HG03439 (cell line): ENCODE data around the gene MAOA.
A peak's percentile ranks its signal among the peaks of the same experiment; 100 is the strongest.
"Not testable (repeated sequence)": the region's sequence is repeated elsewhere in the genome, so short reads cannot be mapped to it uniquely, and the experiment has no call there.

Experiments used
- ATAC-seq: cut with Tn5 transposase; IDR thresholded peaks from one replicate; pipeline ENCODE4 v1.9.1; 2021; ENCODE audit warnings: mild to moderate bottlenecking, moderate library complexity; ENCODE audit not compliant: unreplicated experiment

MAOA gene

DNA sequence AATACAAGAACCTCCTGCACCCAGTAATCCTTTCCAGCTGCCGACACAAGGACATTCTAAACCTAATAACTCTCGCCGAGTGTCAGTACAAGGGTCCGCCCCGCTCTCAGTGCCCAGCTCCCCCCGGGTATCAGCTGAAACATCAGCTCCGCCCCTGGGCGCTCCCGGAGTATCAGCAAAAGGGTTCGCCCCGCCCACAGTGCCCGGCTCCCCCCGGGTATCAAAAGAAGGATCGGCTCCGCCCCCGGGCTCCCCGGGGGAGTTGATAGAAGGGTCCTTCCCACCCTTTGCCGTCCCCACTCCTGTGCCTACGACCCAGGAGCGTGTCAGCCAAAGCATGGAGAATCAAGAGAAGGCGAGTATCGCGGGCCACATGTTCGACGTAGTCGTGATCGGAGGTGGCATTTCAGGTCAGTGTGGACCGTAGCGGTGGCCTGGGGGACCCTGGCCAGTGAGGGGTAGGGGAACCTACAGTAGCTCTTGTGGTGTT is at the start of gene MAOA:
MAOA (plus strand) TSS at position 295 of the 490 bp plus-strand sequence; CDS start at position 338, 43 bp downstream.
- no peak for ATAC-seq

DNA sequence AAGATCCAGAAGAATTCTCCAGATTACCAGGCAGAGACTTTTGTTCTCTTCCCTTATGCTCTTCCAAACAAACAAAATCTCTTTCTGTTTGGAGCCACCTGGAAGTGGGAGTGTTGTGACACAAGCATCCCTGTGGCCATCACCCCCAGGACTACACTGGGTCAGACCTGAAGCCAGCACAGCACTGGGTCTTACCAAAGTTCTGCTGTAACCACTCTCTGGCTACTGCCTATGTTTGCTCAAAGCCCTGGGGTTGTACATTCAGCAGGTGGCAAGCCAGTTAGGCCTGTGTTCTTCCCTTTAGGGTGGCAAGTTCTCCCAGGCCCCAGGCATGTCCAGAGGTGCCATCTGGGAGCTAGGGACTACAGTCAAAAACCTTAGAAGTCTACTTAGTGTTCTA is 43.7 kb upstream of the MAOA start:
- no peak for ATAC-seq

DNA sequence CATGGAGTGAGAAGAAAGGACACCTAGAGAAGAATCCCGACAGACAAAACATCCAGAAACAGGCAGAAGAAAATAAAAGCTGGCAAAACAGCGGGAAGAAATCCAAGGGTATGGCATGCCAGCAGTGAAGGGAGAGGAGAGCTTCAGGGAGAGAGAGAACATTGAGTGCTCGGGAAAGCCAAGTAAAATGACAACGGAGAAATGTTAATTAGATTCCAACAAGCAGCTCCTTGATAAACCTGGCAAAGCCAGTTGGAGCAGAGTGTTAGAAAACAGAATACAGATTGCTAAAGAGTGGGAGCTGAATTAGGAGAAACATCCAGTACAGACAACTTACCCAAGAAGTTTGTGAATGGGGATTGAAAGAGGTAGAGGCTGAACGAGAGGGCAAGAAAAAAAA is 40.4 kb upstream of the MAOA start:
- no peak for ATAC-seq

DNA sequence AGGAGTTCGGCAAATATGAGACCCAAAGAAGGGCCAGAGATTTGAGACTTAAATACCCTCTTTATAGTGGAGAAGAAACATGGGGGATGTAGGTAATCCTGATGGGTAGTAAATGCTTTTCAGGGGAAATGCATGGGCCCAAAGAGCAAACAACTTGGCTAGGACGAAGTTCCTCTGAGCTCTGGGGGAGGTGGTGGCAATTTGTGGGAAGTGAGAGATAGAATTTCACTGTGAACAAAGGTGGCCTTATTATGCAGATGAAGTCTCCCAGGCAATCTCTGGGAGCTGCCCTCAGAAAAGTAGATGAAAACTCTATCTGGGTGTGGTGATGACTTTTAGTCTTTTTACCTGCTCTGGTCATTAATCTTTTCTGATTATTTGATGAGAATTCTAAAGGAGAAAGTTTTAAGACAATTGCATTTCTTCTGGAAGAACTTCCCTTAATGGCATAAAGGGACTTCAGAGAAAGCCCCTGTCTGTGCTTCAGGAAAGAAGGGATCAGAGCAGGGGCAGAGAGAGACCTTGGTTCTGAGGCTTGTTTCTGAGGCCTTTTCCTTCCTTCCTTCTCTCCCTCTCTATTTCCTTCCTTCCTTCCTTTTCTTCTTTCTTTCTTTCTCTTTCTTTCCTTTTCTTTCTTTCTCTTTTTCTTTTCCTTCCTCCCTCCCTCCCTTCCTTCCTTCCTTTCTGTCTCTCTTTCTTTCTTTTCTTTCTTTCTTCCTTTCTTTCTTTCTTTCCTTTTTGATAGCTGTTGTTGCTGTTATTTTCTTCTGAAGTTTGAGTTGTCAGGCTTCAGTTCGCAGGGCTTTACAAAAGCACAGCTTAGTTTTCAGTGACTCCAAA is 37.5 kb upstream of the MAOA start:
- ATAC-seq, result no peak

DNA sequence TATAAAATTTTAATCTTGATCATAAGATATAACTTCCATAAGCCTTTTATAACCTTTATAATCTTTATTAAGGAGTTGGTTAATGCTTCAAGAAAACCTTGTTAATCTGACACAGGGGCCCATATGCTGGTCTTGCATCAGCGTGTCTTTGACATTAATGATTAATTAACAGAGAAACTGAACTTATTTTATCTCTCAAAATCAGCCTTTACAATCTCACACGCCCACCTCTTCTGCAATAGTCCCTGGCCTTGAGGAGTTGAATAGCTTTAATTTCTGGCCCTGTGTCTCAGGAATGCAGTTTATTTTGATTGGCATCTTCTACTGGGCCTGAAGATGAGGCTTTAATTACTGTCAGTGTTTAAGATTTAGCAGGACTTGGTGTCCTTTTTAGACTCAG is 36.2 kb upstream of the MAOA start:
- not testable (repeated sequence) for ATAC-seq

DNA sequence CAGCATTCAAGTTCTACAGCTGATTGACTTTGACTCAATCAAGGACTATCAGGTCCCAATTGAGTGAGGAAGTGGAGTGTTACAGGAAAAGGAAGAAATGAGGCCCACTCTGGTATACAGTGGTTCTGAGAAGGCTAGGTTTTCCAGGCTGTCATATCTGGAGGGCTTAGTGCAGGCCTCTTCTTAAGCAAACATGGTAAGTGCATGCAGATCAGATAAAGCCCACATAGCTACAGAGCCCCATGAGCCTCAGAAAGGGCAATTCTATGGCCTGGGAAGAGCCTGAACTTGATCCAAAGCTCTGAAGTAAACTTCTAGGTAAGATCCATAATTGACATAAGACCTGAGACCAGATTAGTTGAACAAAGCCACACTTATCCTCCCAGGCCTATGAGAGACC is 29.0 kb upstream of the MAOA start:
- no peak for ATAC-seq

DNA sequence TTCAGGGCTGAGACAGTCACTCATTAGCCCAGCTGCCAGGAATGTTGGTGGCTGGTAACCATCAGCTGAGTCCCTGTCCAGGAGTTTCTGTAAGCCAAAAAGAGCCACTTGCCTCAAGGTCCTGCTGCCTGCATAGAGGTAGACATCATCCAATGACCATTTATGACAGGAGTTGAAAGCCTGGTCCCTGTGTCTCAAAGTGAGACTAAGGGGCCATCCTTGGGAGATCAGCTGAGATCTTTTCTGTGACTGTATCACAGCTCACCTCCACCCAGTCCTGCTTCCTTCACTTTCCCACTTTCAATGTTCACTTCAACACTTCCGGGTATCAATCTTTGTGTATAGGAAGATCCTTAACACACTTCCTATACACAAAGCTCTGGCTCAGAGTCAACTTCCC is 28.4 kb upstream of the MAOA start:
- ATAC-seq, result no peak

DNA sequence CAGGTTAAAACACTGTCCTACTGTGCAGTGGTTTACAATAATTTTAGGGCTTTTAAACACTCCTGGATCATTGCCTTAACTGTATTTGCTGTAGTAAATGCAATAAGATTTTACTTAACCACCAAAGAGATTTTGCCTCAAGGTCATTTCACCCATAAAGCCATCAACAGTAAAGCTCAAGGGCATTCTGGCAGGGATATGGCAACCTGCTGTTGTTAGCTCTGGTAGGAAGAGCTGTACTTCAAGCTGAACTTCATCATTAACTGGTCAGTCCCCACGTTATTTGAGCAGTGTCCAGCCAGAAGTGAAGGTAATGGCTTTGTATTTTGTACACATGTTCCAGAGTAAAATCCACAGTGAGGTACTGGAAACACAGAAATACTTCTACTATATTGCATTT is 26.9 kb upstream of the MAOA start:
- no peak for ATAC-seq

DNA sequence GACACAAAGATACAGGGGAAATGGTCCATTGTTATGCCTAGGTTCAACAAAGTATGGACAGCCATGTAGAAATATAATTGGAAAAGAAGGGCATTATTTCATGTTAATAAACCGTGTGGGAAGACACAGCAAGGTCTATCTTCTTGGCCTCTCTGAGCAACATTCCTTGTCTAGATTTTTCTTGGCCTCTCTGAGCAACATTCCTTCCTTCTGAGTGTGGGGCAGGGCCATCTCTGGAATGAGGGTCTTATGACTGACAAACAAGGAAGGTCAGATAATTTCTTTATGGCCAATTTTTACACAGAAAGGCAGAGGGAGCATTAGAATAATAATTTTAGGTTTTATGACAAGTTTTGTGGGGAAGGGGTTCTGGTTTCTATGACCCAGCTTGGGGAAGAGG is 24.3 kb upstream of the MAOA start:
- ATAC-seq, result no peak

DNA sequence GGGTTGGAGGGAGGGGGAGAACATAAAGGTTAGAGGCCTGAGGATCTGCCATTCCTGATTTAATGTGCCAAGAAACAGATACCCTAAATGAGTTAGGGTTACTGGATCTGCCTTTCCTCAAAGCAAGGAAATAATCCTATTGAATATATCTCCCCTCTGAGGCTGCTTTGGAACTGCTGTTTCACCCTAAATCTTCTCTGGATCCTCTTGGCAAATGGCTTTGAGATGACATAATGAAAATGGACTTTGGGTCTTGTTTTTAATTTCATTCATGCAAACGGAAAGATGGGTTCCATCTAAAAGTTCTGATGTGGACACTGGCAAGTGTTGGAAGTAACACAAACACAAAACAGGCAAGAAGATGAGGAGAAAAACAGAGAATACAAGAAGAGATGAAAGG is 23.0 kb upstream of the MAOA start:
- ATAC-seq, result no peak

DNA sequence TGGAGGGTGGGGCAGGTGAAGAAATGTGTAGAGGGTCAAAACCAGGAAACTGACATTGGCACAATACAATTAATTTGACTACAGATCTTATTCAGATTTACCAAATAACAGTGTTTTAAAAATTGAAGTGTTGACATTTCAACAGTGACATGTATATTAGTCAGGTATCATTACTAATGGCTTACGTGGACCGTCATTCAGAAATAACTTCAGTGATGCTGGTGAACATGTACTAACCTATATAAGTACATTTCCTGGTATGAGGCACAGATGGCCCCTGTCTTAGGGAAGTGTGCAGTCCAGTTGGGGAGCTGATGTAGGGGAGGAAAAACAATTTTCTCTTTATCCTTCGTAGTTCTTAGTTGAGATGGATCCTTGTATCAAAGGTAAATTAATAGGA is 22.3 kb upstream of the MAOA start:
- no peak for ATAC-seq

DNA sequence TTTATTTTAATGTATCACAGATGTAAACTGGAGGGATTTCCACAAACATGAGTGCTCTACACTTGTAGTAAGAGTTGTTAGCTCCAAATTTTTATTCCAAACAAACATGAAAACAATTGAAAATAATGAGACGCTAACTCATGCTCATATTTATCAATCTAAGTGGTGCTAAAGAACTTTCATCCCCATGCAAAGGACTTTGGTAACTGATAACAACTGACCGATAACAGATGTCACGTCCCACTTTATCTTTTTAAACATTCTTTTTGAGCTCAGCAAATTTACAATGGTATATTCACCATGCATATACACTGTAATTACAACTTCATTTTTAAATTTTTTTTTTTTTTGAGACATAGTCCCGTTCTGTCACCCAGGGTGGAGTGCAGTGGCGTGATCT is 15.6 kb upstream of the MAOA start:
- no peak for ATAC-seq

DNA sequence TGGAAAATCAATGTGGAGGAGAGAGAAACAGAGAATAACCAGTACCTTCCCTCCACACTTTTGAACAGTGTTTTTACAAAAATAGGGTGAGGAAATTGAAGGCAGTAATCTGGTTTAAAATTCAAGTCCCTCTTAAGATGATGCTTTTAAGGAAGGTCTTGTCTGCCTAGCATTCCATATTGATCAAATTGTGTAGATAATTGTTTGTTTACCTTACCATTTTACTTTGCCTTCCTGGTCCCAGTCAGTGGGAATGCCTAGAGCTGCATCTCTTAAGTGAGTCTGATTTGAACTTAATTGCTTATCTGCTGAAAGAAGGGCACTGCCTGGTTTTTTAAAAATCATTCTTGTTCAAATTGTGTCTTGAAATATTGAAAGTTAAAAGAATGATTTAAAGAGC is 14.4 kb upstream of the MAOA start:
- ATAC-seq, result no peak

DNA sequence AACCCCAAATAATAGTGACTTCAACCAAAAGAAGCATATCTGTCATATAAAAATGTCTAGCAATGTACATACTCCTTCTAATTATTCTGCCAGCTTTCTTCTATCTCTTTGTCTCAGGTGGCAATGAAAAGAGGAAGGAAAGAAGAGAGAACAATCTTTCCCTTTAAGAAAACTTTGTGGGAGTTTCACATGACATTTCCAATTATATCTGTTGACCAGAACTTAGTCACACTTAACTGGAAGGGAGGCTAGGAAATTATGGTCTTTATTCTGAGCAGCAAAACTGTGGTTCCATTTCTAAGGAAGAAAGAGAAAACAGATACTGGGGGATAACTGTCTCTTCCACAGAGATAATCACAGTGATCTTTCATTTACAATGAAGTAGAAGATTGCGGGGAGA is 12.9 kb upstream of the MAOA start:
- no peak for ATAC-seq

DNA sequence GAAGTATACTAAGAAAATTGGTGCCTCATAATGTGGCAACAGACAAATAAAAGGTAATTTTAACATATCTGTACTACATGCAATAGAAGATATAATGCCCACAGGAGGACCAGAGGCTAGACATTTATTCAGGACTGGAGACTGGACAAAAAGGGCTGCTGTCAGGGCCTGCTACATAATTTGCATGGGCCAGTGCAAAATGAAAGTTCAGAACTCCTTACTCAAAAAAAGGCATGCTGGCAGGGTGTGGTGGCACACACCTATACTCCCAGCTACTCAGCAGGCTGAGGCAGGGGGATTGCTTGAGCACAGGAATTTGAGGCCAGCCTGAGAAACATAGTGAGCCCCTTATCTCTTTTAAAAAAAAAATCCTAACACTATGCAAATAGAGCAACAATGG is 12.4 kb upstream of the MAOA start:
- ATAC-seq, result no peak

DNA sequence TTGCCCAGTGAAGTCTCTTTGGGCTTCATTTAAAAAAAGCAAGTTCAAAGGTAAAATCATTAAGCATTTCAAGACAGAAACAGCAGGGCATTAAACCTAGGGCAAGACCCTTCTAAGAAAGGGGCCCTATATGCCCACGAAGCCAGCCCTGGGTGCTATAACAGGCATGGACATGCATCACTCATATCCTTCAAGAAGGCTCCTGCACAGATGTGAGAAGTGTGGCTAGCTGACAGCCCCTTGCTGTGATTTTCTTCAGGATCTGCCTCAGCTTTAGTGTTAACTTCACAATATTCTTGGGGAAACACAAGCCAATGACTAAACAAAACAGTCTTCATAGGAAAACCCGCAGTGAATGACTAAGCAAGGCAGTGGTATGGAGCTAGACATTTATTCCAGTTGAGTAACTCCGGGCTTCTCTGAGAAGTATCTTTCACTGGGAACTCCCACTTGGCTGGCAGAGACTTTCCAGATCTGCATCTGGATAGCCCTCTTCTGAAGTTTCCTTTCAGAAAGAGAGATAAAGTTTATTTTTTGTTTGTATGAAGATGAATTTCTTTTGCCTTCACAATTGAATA is 11.9 kb upstream of the MAOA start:
- no peak for ATAC-seq

DNA sequence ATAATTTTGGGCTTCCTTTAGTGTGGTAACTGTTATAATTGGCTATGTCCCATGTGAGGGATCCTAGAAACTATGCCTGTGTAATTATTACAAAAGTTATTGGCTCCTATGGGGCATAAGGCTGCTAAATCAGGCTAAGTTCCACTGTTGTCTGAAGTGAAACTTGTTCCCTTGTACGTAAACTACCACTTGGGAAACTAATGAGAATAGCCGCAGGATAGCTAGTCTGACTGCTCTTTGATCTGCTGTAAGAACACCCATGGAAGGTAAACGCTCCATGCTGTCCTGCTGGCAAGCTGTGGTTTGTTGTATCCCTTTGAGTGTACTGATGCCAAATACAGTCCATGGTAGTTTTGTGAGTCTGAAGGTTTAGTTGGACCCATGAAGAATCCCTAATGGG is 9.3 kb upstream of the MAOA start:
- no peak for ATAC-seq

DNA sequence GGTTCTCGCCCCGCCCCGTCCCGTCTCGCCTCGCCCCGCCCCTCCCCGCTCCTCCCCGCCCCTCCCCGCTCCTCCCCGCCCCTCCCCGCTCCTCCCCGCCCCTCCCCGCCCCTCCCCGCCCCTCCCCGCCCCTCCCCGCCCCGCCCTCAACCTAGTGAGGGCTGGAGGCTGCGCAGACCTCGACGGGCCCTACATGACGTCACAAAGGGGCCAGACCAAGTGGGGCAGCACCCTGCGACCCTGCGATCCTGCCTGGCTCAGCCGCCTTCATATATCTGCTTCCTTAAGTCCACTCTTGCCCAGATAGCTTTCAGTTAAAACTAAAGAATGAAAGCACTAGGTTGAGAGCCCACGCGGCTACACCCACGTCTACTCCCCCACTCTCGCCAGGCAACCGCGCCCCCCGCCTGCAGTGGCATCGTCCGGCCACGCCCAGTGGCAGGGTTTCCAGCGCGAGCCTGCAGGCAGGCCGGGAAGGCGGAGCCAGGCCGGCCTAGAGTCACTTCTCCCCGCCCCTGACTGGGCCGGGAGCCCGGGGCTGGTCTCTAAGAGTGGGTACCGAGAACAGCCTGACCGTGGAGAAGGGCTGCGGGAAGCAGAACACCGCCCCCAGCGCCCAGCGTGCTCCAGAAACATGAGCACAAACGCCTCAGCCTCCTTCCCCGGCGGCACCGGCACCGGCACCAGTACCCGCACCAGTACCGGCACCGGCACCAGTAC is 1.5 kb upstream of the MAOA start:
- peak; percentile 100 for ATAC-seq

DNA sequence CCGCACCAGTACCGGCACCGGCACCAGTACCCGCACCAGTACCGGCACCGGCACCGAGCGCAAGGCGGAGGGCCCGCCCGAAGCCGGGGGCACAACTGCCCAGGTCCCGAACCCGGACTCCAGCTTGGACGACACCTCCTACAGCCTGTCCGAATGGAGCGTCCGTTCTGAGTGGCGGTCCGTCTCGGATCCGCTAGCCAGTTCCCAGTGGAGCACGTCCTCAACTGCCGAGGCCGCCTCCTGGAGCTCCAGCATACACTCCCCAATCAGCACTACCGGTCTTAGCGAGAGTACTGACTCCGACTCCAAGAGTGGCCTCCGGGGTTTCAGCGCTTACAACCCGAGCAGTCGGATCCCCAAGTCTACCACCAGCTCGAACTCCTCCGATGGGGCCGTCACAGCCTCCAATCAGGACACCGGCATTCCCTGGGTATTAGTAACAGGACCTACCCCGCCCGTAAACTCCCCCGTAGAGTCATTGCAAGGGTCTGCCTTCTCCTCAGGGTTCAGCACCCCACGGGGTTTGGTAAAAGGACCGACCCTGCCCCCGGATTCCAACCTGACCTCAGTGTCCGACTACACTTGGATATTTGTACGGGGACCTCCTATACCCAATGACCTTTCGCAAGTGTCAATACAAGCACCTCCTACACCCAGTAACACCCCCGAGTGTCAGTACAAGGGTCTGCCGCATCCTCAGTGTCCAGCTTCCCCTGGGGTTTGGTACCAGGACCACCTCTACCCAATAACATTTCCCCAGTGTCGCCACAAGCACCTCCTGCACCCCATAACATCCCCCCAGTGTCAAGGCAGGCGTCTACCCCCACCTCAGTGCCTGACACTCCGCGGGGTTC is 721 bp upstream of the MAOA start:
- ATAC-seq, result peak; percentile 14

DNA sequence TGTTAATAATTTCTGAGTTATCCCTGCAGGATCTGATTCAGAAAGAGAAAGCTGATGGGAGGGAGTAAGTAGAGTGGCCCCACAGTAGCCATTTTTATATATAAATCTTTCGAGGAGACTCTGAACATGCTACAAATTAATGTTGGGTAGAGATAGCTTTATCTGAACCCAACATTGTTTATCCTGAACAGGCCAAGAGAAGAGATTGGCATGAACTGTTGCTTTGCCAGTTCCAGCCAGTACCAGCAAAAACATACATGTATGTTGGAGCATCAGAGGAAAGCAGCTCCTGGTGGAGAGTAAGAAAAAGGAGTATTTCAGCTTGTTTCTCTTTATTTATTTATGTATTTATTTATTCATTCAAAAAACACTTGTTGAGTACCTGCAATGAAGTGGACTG is 1.6 kb downstream of the MAOA start:
- no peak for ATAC-seq
